GM06990 (cell line): Measurements from ENCODE around the gene NEDD4L.

Source experiments
- DNase-seq: peaks from one replicate; pipeline ENCODE4 v3.0.0-alpha.2; 2011; ENCODE audit not compliant: insufficient read length; ENCODE audit errors: extremely low read depth
- H3K27me3 ChIP-seq: replicated peaks from 2 replicates; pipeline ENCODE4 v1.6.0; 2011; ENCODE audit warnings: low read length; ENCODE audit not compliant: control insufficient read depth, insufficient read depth
- H3K36me3 ChIP-seq: 2 replicates; pipeline ENCODE4 v1.5.1; 2011; ENCODE audit warnings: low read length; ENCODE audit not compliant: control insufficient read depth, insufficient read depth
- H3K4me3 ChIP-seq: replicated peaks from 2 replicates; pipeline ENCODE4 v1.5.1; 2011; ENCODE audit warnings: low read depth, mild to moderate bottlenecking, control low read depth, low read length
- TF ChIP-seq, protein P1 (sequence below): IDR thresholded peaks from 2 replicates; pipeline ENCODE4 v1.5.1; 2011; ENCODE audit warnings: low read length, control low read depth, mild to moderate bottlenecking, inconsistent platforms; ENCODE audit not compliant: insufficient read depth, poor library complexity, severe bottlenecking

The NEDD4L gene

DNA sequence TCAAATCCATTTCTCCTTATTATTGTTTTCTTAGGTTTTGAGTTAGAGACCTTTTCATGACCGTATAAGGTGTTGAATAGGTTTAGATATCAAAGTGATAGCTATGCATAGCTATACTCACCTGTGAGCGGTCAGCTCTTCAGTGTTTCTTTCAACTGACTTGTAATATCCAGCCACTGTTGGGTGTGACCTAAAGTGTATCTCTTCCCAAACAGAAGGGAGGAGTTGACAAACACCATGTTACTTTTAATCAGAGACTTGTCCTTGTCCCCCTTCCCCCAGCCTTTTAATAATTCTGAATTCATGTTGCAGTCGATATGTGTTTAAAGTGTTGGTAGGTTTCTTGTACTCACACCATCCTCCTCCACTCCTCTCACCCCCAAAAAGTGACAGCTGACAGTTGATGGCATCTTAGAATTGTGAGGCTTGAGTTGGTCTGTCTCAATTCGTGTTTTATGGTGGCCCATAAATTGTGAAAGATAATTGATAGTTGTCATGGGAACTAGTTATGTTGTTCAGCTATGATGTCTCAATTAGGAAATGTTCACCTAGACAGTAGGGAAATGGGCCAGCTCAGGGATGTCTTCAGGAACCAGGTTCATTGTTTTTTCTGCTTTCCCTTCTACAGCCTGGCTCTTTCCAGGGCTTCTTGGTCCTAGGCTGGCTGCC lies 12.0 kb downstream of the NEDD4L start:
- DNase-seq = no peak
- H3K4me3 ChIP-seq = no peak overlapping the region
- TF ChIP-seq, protein P1, sequence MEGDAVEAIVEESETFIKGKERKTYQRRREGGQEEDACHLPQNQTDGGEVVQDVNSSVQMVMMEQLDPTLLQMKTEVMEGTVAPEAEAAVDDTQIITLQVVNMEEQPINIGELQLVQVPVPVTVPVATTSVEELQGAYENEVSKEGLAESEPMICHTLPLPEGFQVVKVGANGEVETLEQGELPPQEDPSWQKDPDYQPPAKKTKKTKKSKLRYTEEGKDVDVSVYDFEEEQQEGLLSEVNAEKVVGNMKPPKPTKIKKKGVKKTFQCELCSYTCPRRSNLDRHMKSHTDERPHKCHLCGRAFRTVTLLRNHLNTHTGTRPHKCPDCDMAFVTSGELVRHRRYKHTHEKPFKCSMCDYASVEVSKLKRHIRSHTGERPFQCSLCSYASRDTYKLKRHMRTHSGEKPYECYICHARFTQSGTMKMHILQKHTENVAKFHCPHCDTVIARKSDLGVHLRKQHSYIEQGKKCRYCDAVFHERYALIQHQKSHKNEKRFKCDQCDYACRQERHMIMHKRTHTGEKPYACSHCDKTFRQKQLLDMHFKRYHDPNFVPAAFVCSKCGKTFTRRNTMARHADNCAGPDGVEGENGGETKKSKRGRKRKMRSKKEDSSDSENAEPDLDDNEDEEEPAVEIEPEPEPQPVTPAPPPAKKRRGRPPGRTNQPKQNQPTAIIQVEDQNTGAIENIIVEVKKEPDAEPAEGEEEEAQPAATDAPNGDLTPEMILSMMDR = no peak
- H3K27me3 ChIP-seq = no peaks in the 10 kb centered on the region
- no peaks in the 10 kb centered on the region; the same call in 1 of the 2 replicates for H3K36me3 ChIP-seq

DNA sequence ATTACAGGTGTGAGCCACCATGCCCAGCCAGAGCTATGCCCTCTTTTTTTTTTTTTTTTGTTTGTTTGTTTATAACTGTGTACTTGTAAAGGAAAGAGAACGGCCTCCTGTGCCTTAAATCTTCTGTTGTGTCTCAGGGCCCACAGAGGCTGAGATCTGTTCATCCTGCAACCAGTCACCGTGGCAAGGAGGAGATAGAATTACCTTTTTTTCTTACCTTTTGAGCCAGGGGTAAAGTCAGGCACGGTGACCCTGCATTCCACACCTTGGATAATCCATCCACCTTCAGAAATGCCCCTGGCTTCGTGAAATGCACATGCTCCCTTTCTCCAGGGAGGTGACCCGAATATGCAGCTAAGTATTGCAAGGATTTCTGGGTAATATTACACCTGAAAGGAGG lies 12.8 kb downstream of the NEDD4L start:
- Histone ChIP-seq H3K4me3 (no peak overlapping the region), H3K27me3 (no peaks in the 10 kb centered on the region)
- TF ChIP-seq, protein P1 = no peak

DNA sequence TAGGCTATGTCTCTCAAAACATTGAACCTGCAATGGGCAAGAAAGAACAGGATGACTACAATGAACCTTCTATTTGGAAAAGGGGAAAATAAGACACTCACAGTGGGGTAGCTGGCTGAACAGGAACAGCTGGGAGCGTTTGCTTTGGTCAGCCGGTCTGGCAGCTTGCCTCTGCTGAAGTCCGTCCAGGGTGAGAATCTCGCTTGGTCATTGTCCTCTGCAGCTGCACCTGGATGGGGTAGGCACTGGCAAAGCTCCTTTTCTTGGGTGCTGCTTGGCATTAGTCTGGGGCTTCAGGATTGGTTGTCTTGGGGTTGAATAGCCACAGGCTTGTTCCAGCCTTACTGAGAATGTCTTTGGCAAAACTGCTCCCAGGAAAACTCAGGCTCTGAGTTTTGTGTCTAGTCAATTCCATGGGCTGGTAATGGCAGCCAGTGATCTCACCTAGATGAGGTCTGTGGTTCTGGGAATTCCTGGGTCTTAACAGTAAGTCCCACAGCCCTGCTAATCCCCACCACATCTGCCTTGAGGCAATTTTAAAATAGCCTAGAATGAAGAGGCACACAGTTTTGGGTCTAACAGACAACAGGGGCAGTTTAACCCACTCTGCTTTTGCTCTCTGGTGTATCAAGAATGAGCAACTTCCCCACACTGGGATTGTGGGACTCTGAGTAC lies 13.4 kb downstream of the NEDD4L start:
- Histone ChIP-seq H3K27me3 (no peaks in the 10 kb centered on the region), H3K36me3 (no peaks in the 10 kb centered on the region; the same call in 1 of the 2 replicates), H3K4me3 (no peak overlapping the region)
- TF ChIP-seq, protein P1 = no peak
- DNase-seq = no peak

More for the DNA sequence above, 12.8 kb downstream of the NEDD4L start:
- no peaks in the 10 kb centered on the region; the same call in 1 of the 2 replicates for H3K36me3 ChIP-seq
- no peak for DNase-seq

DNA sequence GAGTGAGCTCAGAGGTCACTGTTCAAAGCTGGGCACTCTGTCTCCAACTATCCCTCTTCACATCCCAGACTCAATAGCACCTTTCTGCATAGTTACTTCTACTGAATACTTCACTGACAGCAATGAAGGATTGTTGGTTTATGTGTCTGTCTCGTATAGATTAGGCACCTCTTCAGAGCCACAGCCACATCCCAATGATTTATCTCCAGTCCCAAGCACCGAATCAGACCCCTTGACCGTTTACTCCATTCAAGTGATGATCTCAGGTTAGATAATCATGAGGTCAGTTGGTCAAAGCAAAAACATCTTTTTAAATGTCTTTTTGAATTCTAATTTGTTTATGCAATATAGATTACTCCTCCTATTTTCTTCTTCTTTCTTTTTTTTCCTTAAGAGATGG lies 14.7 kb downstream of the NEDD4L start:
- no peak for DNase-seq
- TF ChIP-seq, protein P1 = no peak
- Histone ChIP-seq H3K36me3 (no peaks in the 10 kb centered on the region; the same call in 1 of the 2 replicates), H3K4me3 (no peak overlapping the region), H3K27me3 (no peaks in the 10 kb centered on the region)

DNA sequence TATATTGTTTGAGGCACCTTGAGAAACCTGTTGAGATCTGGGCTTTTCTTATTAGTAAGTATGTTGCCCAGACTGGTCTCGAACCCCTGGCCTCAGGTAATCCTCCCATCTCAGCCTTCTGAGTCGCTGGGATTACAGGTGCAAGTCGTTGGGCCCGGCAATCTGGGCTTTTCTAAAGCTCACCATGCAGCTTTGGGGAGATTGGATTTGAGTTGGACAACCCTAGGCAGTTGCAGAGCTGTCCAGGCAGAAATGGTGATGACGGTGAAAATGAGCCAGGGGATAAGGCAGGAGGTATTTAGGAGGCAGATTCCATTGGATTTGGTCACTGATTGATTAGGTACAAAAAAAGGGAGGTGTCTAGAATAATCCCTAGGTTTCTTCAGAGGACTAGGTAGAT lies 16.2 kb downstream of the NEDD4L start:
- no peak for DNase-seq
- TF ChIP-seq, protein P1 = no peak
- Histone ChIP-seq H3K27me3 (no peaks in the 10 kb centered on the region), H3K4me3 (no peak overlapping the region), H3K36me3 (no peaks in the 10 kb centered on the region; the same call in 1 of the 2 replicates)
